Choroid plexus epithelial cell (primary cell): ENCODE data around the gene COL4A1.
A peak's percentile ranks its signal among the peaks of the same experiment; 100 is the strongest.

ENCODE experiments used
- DNase-seq: peaks from one replicate; pipeline ENCODE4 v3.0.0-alpha.2; 2010; ENCODE audit warnings: low read depth
- H3K4me3 ChIP-seq: 2 replicates; pipeline ENCODE4 v1.5.1; 2011; ENCODE audit warnings: low read depth, mild to moderate bottlenecking, control low read depth, low read length, moderate library complexity
- CTCF ChIP-seq: conservative IDR thresholded peaks from 2 replicates; pipeline ENCODE4 v1.5.1; 2011; ENCODE audit warnings: low read depth, mild to moderate bottlenecking, control low read depth, inconsistent platforms, low read length, moderate library complexity

The COL4A1 gene

GRCh38 chr13:110197026-110197425 is 109.9 kb downstream of the COL4A1 start:
- no peak overlapping the region for H3K4me3 ChIP-seq
- no peak for TF ChIP-seq CTCF
- peak; percentile 73 for DNase-seq

- H3K4me3 ChIP-seq: no peak overlapping the region
- no peak for TF ChIP-seq CTCF
- DNase-seq: peak; percentile 40
Observed at GRCh38 chr13:110195547-110196485, 111.1 kb downstream of the COL4A1 start.

- DNase-seq: peak; percentile 33
Observed at GRCh38 chr13:110194451-110194850, 112.5 kb downstream of the COL4A1 start.

GRCh38 chr13:110193491-110193890 is 113.5 kb downstream of the COL4A1 start:
- DNase-seq: no peak
- no peak for TF ChIP-seq CTCF
- no peak overlapping the region for H3K4me3 ChIP-seq

More at GRCh38 chr13:110194451-110194850, 112.5 kb downstream of the COL4A1 start:
- H3K4me3 ChIP-seq: no peak overlapping the region
- no peak for TF ChIP-seq CTCF

- TF ChIP-seq CTCF: no peak
- DNase-seq: no peak
- H3K4me3 ChIP-seq: no peak overlapping the region
Observed at GRCh38 chr13:110192472-110192871, 114.5 kb downstream of the COL4A1 start.

- no peak overlapping the region for H3K4me3 ChIP-seq
- no peak for TF ChIP-seq CTCF
- DNase-seq: peak; percentile 81
Observed at GRCh38 chr13:110187641-110188161, 119.3 kb downstream of the COL4A1 start.
